A549 (cell line): ENCODE results near the gene C15orf39. TPM values are rescaled to one million over a fixed set of nuclear protein-coding genes. Genes with fewer than 3 reads are reported as not detected.
A peak's percentile ranks its signal among the peaks of the same experiment; 100 is the strongest.

Source experiments
- ATAC-seq, 2 experiments: fragments of 200-7000 bp in 1 of 2; fragments of >200 bp in 1 of 2; cut with Nextera tagmentation in 1 of 2; cut with Tn5 transposase in 1 of 2; 3 replicates each; pipeline versions ENCODE4 v1.8.0 to v1.9.1; 2018 to 2020; ENCODE audit warnings: mild to moderate bottlenecking in 1 of 2, moderate library complexity in 1 of 2
- CTCF ChIA-PET: fragments of 300-600 bp; sonication (Branson Sonifier 250); formaldehyde crosslinking; extraction: SDS; loops from one replicate; lab custom pipeline; 2021; ENCODE audit warnings: antibody characterized with exemption, inconsistent platforms; lab: Yijun Ruan, JAX
- POLR2A ChIA-PET: fragments of 350-600 bp; formaldehyde crosslinking; extraction: SDS; loops from one replicate; lab custom pipeline; 2021; ENCODE audit warnings: antibody characterized with exemption, inconsistent platforms; lab: Yijun Ruan, JAX
- DNase-seq, 2 experiments: peaks; one replicate each; pipeline versions ENCODE4 v3.0.0 to v3.0.0-alpha.2; 2011 to 2016; ENCODE audit warnings: low read depth in 1 of 2, low spot score in 1 of 2
- FAIRE-seq: peaks from 2 replicates; lab custom pipeline; 2011; peaks lifted over from hg19 to GRCh38; lab: Jason Lieb, UNC
- H3K27ac ChIP-seq, 2 experiments: fragments of >200 bp; sonication (Bioruptor Twin); formaldehyde crosslinking; 3 replicates each; pipeline ENCODE4 v1.5.1; 2016 to 2017
- H3K4me1 ChIP-seq: fragments of >200 bp; sonication (Bioruptor Twin); formaldehyde crosslinking; 3 replicates; pipeline ENCODE4 v1.6.1; 2016
- H3K4me2 ChIP-seq: fragments of >200 bp; sonication (Bioruptor Twin); formaldehyde crosslinking; 3 replicates; pipeline ENCODE4 v1.6.1; 2016
- H3K4me3 ChIP-seq: fragments of >200 bp; sonication (Bioruptor Twin); formaldehyde crosslinking; 3 replicates; pipeline ENCODE4 v1.5.1; 2016
- H3K9me3 ChIP-seq: fragments of >200 bp; sonication (Bioruptor Twin); formaldehyde crosslinking; 3 replicates; pipeline ENCODE4 v1.6.1; 2016
- BHLHE40 ChIP-seq: IDR thresholded peaks from 2 replicates; pipeline ENCODE4 v1.6.1; 2012; ENCODE audit warnings: low read depth, low read length, inconsistent platforms
- CBX8 ChIP-seq: fragments of 200-600 bp; sonication (generic); IDR thresholded peaks from 2 replicates; pipeline ENCODE4 v1.6.1; 2016
- CEBPB ChIP-seq, 2 experiments: fragments of >200 bp in 1 of 2; sonication (Bioruptor Twin) in 1 of 2; formaldehyde crosslinking in 1 of 2; IDR thresholded peaks; 2 replicates each; pipeline ENCODE4 v1.6.1; 2012 to 2016
- FOSB ChIP-seq: fragments of 250-450 bp; sonication (Bioruptor Pico); IDR thresholded peaks from 2 replicates; pipeline ENCODE4 v1.5.0; 2020; ENCODE audit warnings: mild to moderate bottlenecking, moderate library complexity
- HOXB13 ChIP-seq: fragments of 250-450 bp; sonication (Bioruptor Pico); IDR thresholded peaks from 2 replicates; pipeline ENCODE4 v1.5.0; 2020; ENCODE audit warnings: low read depth, mild to moderate bottlenecking, moderate library complexity
- MAFK ChIP-seq: fragments of 450-650 bp; IDR thresholded peaks from 2 replicates; pipeline ENCODE4 v1.6.1; 2014; ENCODE audit not compliant: partially characterized antibody
- MYC ChIP-seq: IDR thresholded peaks from 2 replicates; pipeline ENCODE4 v1.6.1; 2012; ENCODE audit warnings: mild to moderate bottlenecking, inconsistent platforms, low read length, improper control_type of control experiment, borderline replicate concordance
- PBX3 ChIP-seq: IDR thresholded peaks from 2 replicates; pipeline ENCODE4 v1.6.1; 2012
- PHF8 ChIP-seq: fragments of 200-600 bp; sonication (generic); IDR thresholded peaks from 2 replicates; pipeline ENCODE4 v1.6.1; 2016; ENCODE audit warnings: low read depth, mild to moderate bottlenecking, antibody characterized with exemption, moderate library complexity, borderline replicate concordance
- POLR2A ChIP-seq: IDR thresholded peaks from 2 replicates; pipeline ENCODE4 v1.6.1; 2012; ENCODE audit warnings: mild to moderate bottlenecking, low read length
- RAD21 ChIP-seq, 2 experiments: fragments of >200 bp in 1 of 2; sonication (Bioruptor Twin) in 1 of 2; formaldehyde crosslinking in 1 of 2; IDR thresholded peaks in 1 of 2; conservative IDR thresholded peaks in 1 of 2; 2 replicates in 1 of 2; 3 replicates in 1 of 2; pipeline ENCODE4 v1.6.1; 2012 to 2018; ENCODE audit warnings: inconsistent platforms in 1 of 2
- RARB ChIP-seq: fragments of 250-450 bp; sonication (Bioruptor Pico); IDR thresholded peaks from 2 replicates; pipeline ENCODE4 v1.8.0; 2021; ENCODE audit warnings: mild to moderate bottlenecking, moderate library complexity
- SMC3 ChIP-seq: fragments of >200 bp; sonication (Bioruptor Twin); formaldehyde crosslinking; IDR thresholded peaks from 3 replicates; pipeline ENCODE4 v1.6.1; 2018; ENCODE audit warnings: inconsistent platforms
- TFCP2L1 ChIP-seq: fragments of 250-450 bp; sonication (Bioruptor Pico); IDR thresholded peaks from 2 replicates; pipeline ENCODE4 v1.5.0; 2021; ENCODE audit warnings: mild to moderate bottlenecking
- ZFP36 ChIP-seq: fragments of 450-650 bp; IDR thresholded peaks from 2 replicates; pipeline ENCODE4 v1.6.1; 2014; ENCODE audit warnings: borderline replicate concordance; ENCODE audit not compliant: partially characterized antibody
- ZSCAN20 ChIP-seq: fragments of 250-450 bp; sonication (Bioruptor Pico); IDR thresholded peaks from 2 replicates; pipeline ENCODE4 v1.8.0; 2022; ENCODE audit warnings: mild to moderate bottlenecking, moderate library complexity
- WGBS: methylation state at CpG from one replicate; pipeline ENCODE4 v1.1.6; 2017; ENCODE audit errors: missing lambda C conversion rate; 5-methylcytosine and 5-hydroxymethylcytosine counted together
- polyA plus RNA-seq, 4 experiments: library from polyadenylated mRNA; depleted of rRNA in 3 of 4; stranded (reverse); fragments of >200 nt; fragmentation: RNase III in 1 of 4; extraction: RNeasy Plus Mini Kit Qiagen cat#74134 plus additional on column Dnase treatment in 1 of 4; gene quantifications; 2 replicates in 3 of 4; 3 replicates in 1 of 4; pipeline ENCODE4 v1.2.3, GENCODE V29; 2011 to 2017
- TF ChIP-seq, protein P1 (sequence below): fragments of >200 bp; sonication (Bioruptor Twin); formaldehyde crosslinking; IDR thresholded peaks from 3 replicates; pipeline ENCODE4 v1.5.1; 2016
- TF ChIP-seq, protein P2 (sequence below): fragments of 450-650 bp; IDR thresholded peaks from 2 replicates; pipeline ENCODE4 v1.6.1; 2014; ENCODE audit warnings: antibody characterized with exemption

The C15orf39 gene
- polyA plus RNA-seq, 2 of the 4 experiments (the other 2 are of a cell fraction): 5.7 to 16.7 TPM

DNA sequence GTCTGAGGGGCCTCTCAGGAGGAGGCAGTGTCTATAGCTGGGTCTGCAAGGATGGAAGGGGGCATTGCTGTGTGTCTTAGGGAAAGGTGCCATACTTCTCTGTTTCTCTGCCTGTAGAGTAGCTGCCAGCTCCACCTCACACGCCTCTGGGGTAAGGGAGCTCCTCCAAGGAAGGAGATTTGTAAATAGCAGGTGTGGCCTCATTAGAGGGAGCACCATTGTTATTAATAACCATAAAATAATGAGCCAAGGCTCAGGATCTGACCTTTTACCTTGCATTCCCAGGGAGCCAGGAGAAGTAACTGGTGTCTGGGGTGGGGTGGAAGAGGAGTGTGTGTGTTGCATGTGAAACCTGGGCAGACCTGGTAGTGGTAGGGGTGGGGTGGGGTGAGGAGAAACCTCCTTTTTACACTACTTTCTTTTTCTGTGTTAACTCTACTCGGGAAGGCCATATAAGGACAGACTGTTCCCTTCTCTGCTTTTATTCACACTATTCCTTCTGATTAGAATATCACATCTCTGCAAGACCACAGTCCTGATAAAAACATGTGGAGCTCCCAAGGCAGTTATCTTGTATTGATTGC lies 2.2 kb upstream of the C15orf39 start:
- no peak for TF ChIP-seq RARB
- peak; percentile 33 for TF ChIP-seq ZFP36
- ChIA-PET CTCF (interaction anchor here (0.6 to 5.1 kb wide), 11 partner anchors 9 to 708 kb away, joined by 3 to 88 read pairs (median 6); no protein-coding TSS in a partner anchor), POLR2A (no interaction called here)
- DNase-seq (no peak), ATAC-seq (no peak), FAIRE-seq (no peak)
- Histone ChIP-seq H3K9me3 (no peaks in the 10 kb centered on the region), H3K4me3 (no peak overlapping the region), H3K4me1 (peaks cover 22% of the 10 kb centered on the region), H3K4me2 (no peak overlapping the region), H3K27ac (no peak overlapping the region)
- 70% methylated on average over 2 of the region's 2 CpGs for WGBS

DNA sequence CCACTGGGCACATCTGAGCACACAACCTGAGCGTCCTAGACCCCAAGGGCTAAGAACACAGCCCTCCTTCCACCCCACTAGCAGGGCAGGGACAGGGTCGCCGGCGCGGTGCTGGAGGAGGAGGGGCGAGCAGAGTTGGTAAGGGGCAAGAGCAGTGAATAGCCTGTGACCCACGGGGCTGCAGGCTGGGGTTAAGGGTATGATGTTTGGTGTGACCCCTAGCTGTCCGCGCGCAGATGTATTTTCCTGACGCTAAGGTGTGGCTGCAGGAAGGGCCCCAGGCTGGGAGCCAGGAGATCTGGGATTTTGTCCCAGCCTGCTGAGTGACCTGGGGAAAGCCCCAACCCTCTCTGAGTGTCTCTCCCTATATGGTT lies 1.3 kb upstream of the C15orf39 start:
- H3K9me3 ChIP-seq: no peaks in the 10 kb centered on the region
- WGBS: 82% methylated on average over 11 of the region's 11 CpGs
- H3K27ac ChIP-seq: no peak overlapping the region
- POLR2A ChIA-PET: interaction anchor here (0.6 to 2.0 kb wide), 2 partner anchors 25 to 1136 kb away, joined by 4 to 19 read pairs; partner anchors contain the start of gene ISL2
- H3K4me2 ChIP-seq: peak overlapping the region; percentile 84; the same call in 1 of the 3 replicates
- TF ChIP-seq CEBPB (IDR thresholded peaks at IDR 0.05) (no peak), MAFK (no peak), SMC3 (no peak), FOSB (CRISPR knock-in tag) (no peak), ZSCAN20 (CRISPR knock-in tag) (no peak), CBX8 (no peak), RAD21 (conservative IDR thresholded peaks at IDR 0.05 in 1 of 2, IDR thresholded peaks at IDR 0.05 in 1 of 2) (no peak), BHLHE40 (no peak), TFCP2L1 (no peak), PBX3 (no peak), HOXB13 (CRISPR knock-in tag) (no peak), PHF8 (no peak), POLR2A (no peak), MYC (no peak)
- TF ChIP-seq, protein P1, sequence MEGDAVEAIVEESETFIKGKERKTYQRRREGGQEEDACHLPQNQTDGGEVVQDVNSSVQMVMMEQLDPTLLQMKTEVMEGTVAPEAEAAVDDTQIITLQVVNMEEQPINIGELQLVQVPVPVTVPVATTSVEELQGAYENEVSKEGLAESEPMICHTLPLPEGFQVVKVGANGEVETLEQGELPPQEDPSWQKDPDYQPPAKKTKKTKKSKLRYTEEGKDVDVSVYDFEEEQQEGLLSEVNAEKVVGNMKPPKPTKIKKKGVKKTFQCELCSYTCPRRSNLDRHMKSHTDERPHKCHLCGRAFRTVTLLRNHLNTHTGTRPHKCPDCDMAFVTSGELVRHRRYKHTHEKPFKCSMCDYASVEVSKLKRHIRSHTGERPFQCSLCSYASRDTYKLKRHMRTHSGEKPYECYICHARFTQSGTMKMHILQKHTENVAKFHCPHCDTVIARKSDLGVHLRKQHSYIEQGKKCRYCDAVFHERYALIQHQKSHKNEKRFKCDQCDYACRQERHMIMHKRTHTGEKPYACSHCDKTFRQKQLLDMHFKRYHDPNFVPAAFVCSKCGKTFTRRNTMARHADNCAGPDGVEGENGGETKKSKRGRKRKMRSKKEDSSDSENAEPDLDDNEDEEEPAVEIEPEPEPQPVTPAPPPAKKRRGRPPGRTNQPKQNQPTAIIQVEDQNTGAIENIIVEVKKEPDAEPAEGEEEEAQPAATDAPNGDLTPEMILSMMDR: no peak
- TF ChIP-seq, all 56 proteins: peak for 0
- CTCF ChIA-PET: interaction anchor here (0.8 to 5.1 kb wide), 12 partner anchors 8 to 173 kb away, joined by 3 to 88 read pairs (median 12); no protein-coding TSS in a partner anchor
- no peak for FAIRE-seq
- peaks cover 30% of the 10 kb centered on the region for H3K4me1 ChIP-seq
- no peak overlapping the region for H3K4me3 ChIP-seq
- no peak for ATAC-seq
- DNase-seq: no peak

DNA sequence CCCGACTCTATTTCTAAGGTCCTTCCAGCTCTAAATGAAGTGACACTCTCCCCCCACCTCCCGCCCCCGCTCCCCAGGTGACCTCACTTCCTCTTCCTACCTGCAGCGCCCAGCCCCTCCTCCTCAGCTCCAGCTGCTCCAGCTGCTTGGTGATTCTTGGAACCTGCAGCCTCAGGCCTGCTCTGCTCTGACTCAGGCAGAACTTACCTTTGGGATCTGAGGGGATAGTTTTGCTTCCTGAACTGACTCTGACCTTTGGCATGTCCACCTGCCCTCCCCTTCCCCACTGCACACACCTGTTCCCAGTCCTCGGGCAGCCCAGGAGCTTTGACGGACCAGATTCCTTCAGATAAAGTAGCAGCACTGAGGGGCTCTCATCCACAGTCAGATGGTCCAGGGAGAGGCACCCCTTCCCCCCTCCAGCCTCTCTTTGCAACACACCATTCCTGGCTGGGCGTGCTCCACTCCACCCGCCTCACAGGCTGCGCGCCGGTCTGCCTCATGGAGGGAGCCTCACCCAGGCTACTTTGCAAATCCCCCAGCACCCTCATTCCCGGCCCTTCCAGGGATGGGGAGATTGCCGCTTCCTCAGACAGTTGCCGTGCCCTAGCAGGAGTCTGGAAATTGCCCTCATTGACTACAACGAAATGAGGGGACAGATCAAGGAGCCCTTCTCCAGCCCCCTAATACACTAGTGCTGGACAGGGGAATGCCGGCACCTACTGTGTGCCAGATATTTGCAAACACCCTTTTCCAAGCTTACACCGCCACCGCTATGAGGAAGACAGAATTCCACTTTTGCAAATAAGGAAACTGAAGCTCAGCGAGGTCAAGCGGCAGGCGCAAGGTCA lies 692 bp upstream of the C15orf39 start:
- DNase-seq (no peak), FAIRE-seq (no peak), ATAC-seq (no peak)
- Histone ChIP-seq H3K9me3 (no peaks in the 10 kb centered on the region), H3K4me3 (peak overlapping the region; percentile 84), H3K27ac (peak overlapping the region; percentile 92 to 93), H3K4me1 (peaks cover 30% of the 10 kb centered on the region), H3K4me2 (peak overlapping the region; percentile 84)
- ChIA-PET POLR2A (interaction anchor here (0.5 to 2.0 kb wide), 23 partner anchors 9 to 244 kb away, joined by 3 to 19 read pairs (median 5); partner anchors contain the start of genes PPCDC and RPP25), CTCF (interaction anchor here (0.7 to 4.9 kb wide), 47 partner anchors 8 to 259 kb away, joined by 3 to 88 read pairs (median 5); partner anchors contain the start of gene RPP25)
- TF ChIP-seq, protein P2, sequence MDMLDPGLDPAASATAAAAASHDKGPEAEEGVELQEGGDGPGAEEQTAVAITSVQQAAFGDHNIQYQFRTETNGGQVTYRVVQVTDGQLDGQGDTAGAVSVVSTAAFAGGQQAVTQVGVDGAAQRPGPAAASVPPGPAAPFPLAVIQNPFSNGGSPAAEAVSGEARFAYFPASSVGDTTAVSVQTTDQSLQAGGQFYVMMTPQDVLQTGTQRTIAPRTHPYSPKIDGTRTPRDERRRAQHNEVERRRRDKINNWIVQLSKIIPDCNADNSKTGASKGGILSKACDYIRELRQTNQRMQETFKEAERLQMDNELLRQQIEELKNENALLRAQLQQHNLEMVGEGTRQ: no peak
- peak in 1 of 2 experiments; percentile 29; a peak in 1 of 5 replicates for TF ChIP-seq RAD21 (conservative IDR thresholded peaks at IDR 0.05 in 1 of 2, IDR thresholded peaks at IDR 0.05 in 1 of 2)
- 0 out of 2 replicates have a peak, but pooled peaks have one; percentile 4 for TF ChIP-seq PBX3
- WGBS: 56% methylated on average over 19 of the region's 21 CpGs
